ENCODE results near the gene DNAH8.

Gene DNAH8

GRCh38 chr6:39049575-39050283 lies 334.6 kb downstream of the DNAH8 start:
- no peak for DNase-seq (ENCODE audit: low read depth in 2 of 2, low spot score in 1 of 2)

DNA sequence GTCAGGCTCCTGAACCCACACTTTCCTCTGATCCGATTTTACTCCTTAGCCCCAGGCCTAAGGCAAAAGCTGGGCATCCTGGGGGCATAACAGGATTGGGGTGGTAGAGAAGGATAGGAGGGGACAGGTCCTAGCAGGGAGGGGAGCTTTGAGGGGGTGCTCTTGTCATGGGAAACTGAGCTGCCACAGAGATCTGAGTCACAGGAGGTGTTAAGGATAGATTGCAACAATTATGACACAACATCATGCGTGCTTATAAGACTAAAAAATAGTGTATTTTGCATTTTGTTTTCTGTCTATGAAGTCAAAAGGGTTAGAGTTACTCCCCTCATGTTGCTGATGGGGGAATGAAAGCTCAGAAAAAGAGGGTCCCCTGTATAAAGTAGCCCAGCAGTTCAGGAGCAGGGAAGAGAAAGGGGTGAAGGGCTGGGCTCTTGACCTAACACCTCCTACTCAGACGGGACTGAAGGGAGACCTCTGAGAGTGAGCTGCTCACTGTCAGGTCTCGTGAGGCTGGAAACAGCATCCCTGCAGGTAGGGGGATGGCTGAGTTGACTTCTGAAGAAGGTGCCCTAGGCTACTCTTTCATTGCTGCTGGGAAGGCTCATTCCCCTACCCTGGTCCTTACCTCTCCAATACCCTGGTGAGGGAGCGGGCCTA lies 335.5 kb downstream of the DNAH8 start:
- DNase-seq (ENCODE audit: low read depth in 2 of 2, low spot score in 1 of 2) = no peak

GRCh38 chr6:39051399-39052122 lies 336.4 kb downstream of the DNAH8 start:
- DNase-seq (ENCODE audit: low read depth in 2 of 2, low spot score in 1 of 2) = no peak

DNA sequence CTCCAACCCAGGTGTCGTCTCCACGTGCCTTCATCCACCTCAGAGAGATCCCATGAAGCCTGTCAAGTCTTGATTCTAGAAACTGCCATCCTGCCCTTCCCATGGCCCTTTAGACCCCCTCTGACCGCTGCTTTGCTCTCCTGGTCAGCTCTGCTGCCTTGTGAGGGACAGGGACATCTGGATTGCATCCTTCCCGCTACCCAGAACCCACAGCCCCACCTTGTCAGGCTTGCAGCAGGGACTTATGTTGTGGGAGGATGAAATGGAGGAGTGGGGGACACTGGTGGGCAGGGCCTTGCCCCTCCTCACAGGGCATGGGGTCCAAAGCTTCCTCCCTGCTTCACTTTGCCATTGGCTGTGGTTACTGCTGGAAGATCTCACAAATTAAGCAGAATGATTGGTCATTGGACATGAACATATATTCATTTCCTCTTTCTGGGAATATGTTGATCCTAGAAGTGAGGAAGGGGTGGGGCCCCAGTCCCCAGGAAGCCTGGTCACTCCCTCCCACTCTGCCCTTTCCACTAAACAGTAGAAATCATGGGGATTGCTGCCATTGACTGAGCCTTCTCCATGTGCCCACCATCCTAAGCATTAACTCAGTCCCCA lies 338.0 kb downstream of the DNAH8 start:
- no peak for DNase-seq (ENCODE audit: low read depth in 2 of 2, low spot score in 1 of 2)

DNA sequence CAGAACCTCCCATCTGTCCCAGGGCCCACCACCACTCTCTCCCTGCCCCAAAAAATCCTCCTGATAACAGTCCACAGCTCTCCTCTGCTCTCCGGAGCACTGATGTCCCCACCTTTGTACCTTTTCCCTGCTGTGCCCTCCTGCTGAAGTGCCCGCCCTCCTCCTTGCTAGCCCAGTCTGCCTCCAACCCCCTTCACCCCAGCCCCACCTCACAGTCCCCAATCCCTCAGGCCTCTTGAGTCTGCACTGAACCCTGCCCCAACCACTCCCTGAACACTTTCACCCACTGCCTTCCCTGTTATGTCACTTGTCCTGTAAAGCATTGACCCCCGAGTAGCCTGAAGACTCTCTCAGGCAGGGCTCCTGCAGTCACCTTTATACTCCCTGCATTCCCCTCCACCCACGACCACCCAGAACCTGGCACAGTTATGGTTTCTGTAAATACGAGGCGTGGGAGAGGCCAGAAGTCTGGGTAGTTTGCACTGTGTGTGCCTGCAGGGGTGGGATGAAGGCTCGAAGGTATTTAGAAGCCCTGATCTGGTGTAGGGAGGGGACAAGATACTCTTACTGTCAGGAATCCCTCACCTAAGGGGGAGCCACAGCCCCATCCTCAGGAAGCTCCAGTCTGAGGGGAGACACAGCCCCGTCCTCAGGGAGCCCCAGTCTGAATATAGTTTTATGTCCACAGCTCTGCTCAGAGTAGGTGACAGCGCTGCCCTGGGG lies 338.9 kb downstream of the DNAH8 start:
- DNase-seq (ENCODE audit: low read depth in 2 of 2, low spot score in 1 of 2) = no peak

DNA sequence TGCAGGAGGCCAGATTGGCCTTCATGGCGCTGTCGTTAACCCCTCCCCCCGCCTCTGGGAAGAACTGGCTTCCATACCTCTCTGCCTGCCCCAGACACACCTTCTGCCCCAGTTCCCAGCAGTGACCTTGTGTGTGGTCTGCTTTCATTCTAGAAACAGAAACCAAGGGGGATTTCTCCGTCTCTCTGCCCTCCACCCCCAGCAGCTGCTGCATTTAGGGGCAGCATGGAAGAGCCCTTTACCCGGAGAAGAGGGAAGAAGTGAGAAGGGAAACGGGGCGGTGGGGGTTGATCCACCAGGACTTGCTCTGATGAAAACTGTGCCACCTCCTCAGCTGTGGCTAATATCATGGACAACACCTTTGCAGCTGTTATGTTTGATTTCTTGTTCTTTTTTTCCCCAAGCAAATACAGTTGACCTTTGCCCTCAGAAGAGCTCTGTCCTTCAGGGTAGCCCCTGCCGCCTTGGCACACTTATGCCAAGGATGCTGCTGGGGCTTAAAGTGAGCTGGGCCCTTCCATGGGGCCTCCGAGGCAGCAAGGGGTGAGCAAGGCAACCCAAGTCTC lies 339.5 kb downstream of the DNAH8 start:
- DNase-seq (ENCODE audit: low read depth in 2 of 2, low spot score in 1 of 2) = no peak

GRCh38 chr6:39055661-39056060 lies 340.6 kb downstream of the DNAH8 start:
- no peak for DNase-seq (ENCODE audit: low read depth in 2 of 2, low spot score in 1 of 2)

DNA sequence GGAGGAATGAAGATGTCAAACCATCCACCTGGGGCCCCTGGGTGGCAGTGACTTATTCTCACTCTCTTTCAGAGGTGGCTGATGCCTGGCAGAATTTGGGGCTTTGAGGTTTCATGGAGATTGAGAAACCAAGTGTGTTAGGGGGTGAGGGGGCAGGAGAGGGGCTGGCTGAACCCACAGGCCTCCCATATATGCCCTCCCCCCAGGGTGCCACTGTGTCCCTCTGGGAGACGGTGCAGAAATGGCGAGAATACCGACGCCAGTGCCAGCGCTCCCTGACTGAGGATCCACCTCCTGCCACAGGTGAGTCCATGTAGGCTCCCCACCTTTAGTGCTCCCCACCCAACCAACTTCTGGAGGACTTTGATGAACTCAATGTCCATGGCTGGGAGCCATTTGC lies 341.1 kb downstream of the DNAH8 start:
- no peak for DNase-seq (ENCODE audit: low read depth in 2 of 2, low spot score in 1 of 2)

DNA sequence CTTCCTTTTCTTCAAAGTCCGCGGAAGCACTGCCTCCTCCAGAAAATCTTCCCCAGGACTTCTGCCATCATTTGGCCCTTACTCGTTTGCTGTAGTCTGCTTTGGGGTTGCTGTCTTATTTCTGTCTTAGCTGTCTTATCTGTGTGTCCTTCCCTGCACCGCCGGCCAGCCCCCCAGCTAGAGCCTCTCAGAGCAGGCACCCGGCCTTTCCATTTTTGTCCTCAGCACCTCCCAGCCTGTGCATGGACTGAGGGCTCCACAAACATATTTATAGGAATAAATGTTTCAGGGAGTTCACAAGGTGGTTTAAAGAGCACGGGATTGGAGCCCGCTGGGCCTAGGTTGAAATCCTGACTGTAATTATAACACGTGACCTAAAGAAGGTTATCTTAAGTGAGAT lies 341.6 kb downstream of the DNAH8 start:
- DNase-seq (ENCODE audit: low read depth in 2 of 2, low spot score in 1 of 2) = no peak

DNA sequence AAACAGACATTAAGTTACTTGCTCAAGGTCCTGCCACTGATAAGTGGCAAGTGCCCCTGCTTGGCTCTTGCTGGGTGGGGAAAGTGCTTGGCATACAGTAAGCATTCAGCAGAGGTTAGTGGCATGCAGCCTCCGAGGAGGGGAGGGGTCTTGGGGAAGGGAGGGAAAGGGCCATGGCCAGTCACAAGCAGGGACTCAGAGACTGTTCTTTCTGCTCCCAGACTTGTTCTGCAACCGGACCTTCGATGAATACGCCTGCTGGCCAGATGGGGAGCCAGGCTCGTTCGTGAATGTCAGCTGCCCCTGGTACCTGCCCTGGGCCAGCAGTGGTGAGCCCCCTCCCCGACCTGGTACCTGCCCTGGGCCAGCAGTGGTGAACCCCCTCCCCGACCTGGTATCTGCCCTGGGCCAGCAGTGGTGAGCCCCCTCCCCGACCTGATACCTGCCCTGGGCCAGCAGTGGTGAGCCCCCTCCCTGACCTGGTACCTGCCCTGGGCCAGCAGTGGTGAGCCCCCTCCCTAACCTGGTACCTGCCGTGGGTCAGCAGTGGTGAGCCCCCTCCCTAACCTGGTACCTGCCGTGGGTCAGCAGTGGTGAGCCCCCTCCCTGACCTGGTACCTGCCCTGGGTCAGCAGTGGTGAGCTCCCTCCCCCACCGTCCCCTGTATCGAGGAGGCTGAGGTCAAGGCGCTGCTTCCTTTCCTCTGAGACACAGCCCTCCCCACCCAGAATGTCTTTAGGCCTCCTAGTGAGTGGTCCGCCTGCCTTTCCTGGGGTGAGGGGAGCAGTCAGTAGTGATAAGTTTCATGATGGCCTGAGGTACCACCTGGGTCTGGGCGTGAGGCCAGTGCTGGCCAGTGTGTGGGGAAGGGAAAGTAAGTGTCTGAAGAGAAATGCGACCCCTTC lies 342.4 kb downstream of the DNAH8 start:
- no peak for DNase-seq (ENCODE audit: low read depth in 2 of 2, low spot score in 1 of 2)

DNA sequence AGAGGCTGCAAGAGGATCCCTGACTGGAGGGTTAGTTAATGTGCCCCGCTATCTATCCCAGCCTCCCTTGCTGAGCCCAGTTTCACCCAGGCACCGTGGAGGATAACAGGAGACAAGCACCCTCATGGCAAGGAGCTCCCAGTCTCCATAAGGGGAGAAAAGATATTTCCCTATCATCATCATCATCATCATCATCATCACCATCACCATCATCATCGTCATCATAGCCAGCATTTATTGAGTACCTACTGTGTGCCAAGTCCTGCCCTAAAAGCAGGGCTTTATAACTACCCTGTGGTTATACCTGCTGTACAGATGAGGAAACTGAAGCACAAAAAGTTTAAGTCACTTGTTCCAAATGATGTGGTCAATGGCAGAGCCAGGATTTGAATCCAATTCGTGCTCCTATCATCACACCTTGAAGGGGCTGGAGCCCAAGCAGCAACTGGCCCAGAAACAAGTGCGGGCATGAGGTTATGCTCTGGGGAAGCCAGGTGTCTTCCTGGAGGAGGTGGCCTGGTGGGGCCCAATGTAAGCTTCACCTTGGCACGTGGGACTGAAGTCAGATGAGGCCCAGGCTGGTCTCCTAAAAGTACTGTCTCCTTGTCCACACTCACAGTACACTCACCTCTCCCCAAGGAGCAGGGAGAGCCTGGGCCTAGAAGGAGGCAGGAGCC lies 343.5 kb downstream of the DNAH8 start:
- no peak for DNase-seq (ENCODE audit: low read depth in 2 of 2, low spot score in 1 of 2)

DNA sequence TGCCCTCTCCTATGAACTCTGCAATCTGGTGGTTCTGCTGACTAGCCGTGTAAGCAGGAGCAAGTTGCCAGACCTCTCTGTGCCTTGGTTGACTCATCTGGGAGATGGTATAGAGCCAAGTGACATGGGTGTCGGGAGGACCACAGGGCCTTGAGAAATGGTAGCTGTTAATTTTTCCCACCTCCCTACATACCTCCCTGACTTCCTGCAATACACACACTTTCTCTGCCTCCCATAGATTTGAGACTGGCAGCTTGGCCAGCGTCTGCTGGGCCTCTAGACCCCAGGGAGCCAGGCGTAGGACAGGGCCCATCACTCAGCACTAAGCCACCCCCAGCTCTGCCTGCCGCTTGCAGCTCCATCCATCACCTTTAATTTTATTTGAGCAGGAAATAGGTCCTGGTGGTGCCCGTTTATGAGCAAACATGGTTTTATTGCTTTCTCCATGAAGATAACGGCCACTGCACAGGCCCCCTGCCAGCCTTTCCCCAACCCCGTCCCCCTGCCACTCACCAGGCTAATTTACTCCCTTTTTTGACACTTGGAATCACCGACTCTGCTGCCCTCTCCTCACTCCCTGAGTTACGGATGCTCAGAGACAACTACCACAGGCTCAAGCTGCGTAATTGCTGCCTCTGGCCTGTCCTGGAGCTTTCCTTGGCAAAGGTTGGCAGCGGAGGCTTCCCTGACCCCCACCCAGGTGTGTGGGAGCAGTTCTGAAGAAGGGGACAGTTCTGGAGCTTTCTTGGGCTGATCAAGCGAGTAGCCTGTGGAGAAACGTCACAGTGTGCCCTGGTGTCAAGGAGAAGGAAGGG lies 344.6 kb downstream of the DNAH8 start:
- DNase-seq (ENCODE audit: low read depth in 2 of 2, low spot score in 1 of 2) = no peak

DNA sequence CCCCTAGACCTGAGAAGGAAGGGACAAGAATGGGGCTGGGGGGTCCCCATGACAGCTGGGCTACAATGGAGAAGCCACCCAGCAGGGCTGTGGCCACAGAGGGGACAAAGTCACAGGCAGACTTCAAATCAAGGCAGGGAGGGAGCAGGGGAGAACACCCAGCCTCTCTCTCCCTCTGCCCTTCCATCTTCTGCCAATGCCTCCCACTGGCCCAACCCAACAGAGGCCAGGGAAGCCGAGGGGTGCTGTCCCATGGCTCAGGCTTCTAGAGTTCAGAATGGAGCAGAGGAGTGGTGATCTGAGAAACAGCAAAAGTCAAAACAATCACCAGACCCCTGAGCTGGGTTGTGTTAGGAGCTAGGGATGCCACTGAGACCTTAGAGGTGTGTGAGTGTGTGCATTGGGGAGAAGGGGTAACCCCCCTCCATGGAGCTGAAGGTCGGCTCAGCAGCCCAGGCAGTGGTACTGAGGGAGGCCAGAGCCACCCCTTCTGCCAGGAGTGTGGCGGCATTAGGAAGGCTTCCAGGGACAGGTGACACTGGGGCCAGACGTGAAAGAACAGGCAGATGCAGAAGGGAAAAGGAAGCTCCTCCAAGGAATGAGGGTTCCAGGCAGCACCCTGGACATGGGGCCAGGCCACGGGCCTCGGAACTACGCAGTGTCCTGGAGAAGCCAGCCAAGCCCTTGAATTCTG lies 345.5 kb downstream of the DNAH8 start:
- no peak for DNase-seq (ENCODE audit: low read depth in 2 of 2, low spot score in 1 of 2)

- no peak for DNase-seq (ENCODE audit: low read depth in 2 of 2, low spot score in 1 of 2)
These were observed 346.1 kb downstream of the DNAH8 start for GRCh38 chr6:39061182-39061581.

GRCh38 chr6:39061588-39061987 lies 346.5 kb downstream of the DNAH8 start:
- no peak for DNase-seq (ENCODE audit: low read depth in 2 of 2, low spot score in 1 of 2)

DNA sequence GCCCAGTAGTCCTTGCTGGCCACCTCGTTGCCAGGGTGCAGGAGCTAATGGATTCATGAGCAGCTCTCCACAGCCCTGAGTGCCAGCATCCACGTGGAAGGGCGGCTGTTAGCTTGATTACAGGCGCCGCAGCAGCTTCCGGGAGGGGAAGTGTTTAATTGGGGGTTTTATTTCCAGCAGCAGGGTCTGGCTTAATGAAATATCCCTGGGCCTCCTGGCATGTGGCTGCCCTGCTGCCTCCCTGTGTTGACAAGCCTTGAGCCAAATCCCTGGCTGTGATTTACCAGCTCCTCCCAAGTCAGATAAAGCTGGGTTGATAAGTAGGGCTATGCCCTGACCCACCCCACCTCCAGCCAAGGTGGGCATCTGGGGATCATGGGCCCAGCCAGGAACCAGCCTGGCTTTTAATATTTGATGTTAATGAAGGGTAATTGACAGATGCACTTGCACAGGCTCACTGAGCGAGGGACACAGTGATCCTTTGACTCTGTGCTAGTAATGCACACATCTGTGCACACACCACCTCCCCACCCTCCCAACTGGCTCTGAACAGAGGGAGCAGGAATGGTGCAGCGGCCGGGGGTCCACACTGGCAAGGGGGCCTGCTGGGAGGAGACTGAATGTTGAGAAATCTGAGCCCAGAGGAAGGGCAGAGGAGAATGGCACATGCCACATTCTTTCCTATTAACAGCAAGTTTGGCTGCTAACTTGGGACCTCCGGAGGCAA lies 347.1 kb downstream of the DNAH8 start:
- no peak for DNase-seq (ENCODE audit: low read depth in 2 of 2, low spot score in 1 of 2)

GRCh38 chr6:39063526-39063925 lies 348.4 kb downstream of the DNAH8 start:
- DNase-seq (ENCODE audit: low read depth in 2 of 2, low spot score in 1 of 2) = no peak

All from stimulated activated CD8-positive, alpha-beta memory T cell treated with anti-CD3 and anti-CD28 coated beads, Interleukin-4, amount 100 ng/mL, for 4 hours (primary cell).